HG03139 (cell line): ENCODE data around the gene CASK.

Experiments used
- ATAC-seq: cut with Tn5 transposase; IDR thresholded peaks from one replicate; pipeline ENCODE4 v1.9.1; 2021; ENCODE audit not compliant: unreplicated experiment

The CASK gene

DNA sequence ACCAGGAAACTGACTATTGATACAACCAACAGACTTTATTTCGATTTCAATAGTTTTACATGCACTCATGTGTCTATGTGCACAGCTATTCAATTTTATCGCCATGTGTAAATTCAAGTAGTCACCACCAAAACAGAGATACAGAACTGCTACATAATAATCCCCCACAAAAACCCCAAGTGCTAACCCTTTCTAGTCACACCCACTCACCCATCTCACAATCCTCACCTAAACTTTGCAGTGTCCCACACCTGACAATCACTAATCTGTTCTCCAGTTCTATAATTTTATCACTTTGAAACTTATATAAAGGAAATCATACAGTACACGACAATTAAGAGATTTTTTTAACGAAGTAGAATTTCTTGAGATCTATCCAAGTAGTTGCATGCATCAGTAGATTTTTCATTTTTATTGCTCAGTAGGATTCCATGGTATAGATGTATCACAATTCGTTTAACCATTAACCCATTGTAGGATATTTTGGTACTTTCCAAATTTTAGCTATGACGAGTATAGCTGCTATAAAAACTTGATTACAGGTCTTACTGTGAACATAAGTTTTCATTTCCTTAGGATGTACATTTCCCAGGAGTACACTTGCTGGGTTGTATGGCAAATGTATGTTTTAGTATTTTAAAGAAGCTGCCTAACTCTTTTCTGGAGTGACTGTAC lies 85.9 kb downstream of the CASK start:
- ATAC-seq, result no peak

DNA sequence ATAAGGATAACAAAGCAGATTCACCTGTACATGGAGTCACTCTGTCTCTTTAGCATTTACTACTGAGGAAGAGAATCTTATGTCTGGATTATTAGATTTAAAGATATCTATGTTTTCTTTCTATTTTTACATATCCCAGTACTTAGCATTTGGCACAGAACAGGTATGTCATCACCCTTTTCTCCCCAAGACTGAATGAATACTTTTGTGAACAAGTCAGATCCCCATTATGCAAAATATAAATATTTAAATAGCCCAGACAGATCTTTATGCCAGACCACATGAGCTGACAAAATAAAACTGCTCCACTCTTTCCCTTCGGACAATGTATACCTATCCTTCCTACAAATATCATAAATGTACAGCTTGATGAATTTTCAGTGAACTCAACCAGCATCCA lies 94.5 kb downstream of the CASK start:
- ATAC-seq, result no peak

DNA sequence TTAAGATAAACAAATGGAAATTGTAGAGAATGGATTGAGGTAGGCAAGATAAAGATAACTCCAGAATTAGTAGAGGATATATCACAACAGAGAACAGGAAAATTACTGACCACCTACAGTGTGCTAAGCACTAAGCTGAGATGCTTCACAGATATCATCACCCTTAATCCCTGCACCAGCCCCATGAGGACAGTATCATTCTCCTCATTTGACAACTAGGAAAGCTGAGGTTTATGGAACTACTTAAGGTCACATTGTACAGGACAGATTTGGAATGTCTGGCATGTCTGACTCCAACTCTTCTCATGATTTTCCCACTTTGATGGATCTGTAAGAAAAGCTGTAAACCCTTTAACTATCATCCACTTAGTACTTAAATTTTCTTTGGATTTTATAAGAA lies 95.5 kb downstream of the CASK start:
- ATAC-seq, result no peak

DNA sequence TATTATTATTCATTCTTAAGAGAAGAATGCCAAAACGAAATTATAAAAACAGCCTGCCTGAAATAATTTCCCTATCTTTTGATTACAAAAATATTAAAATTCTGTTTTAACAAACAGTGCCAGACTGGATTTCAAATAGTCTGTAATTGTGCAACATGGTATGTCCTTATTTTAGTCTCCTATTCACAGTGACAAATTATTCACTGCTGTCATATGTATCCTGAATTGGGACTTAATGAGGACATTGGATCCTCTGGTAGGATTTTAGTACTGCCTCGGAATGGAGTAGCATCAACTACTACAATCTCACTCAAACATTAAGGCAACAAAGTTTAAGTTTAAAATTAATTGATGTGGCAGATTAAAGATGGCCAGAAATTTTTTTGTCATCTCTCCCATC lies 97.6 kb downstream of the CASK start:
- ATAC-seq, result no peak

DNA sequence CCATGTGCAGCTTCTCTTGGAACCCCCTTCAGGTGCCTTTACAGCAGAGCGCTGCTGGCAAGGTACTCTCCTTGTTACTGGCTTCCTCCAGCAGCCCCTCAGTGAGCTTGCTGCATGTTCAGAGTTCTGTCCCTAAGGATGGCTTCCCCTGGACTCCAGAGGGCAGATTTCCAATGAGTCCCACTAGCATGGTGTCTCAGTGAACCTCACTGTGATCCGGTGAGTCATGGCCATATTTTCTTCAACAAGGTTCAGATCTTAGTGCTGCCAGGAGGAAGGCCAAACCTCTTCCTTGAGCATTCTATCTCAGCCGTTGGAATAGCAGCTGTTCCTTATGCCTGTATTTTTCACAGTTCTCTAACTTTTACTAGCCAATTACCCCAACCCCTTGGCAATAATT lies 98.8 kb downstream of the CASK start:
- no peak for ATAC-seq

DNA sequence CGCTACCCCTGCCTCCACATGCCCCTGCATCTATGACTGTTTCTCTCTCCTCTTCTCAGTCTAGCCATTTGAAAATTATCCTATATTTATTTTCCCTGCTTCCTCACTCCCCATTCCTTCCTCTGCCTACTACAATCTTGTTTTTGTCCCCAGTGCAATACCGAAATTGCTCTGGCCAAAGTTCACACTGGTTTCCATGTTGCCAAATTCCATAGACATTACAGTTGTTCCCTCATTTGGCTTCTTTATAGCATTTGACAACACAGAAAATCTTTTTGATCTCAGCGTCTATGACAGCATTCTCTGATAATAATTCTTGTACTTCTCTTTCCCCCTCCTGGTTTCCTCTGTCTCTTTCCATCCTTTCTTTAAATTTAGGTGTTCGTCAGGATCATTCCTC lies 100.0 kb downstream of the CASK start:
- ATAC-seq, result no peak

DNA sequence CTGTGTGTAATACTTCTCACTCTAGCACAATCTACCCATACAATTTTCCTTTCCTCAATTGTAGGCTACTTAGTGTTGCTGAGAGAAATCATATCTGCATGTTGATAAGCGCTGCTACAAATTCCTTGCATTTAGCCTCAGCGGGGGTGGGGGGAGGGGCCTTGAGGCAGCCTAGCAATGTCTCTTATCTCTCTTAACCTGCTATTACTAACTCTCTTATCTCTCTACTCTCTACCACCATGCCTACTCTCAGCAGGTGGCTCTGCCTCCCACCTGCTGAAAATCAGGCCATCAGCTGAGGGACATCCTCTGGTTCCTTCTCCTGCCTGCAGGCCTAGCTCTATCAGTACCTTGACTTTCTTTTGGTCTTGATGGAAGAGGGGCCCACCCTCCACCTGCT lies 100.5 kb downstream of the CASK start:
- no peak for ATAC-seq

DNA sequence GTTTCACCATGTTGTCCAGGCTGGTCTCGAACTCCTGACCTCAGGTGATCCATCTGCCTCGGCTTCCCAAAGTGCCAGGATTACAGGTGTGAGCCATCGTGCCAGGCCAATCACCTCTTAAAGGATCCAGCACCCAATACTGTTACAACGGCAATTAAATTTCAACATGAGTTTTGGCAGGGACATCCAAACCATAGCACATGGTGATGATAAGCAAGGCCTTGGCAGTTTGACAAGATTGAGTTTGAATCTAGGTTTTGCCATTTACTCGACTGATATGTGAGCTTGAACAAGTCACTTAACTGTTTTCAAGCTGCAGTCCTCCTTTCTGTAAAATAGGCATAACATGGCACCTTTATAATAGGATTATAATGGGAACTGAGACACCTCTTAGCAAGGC lies 115.3 kb downstream of the CASK start:
- no peak for ATAC-seq

DNA sequence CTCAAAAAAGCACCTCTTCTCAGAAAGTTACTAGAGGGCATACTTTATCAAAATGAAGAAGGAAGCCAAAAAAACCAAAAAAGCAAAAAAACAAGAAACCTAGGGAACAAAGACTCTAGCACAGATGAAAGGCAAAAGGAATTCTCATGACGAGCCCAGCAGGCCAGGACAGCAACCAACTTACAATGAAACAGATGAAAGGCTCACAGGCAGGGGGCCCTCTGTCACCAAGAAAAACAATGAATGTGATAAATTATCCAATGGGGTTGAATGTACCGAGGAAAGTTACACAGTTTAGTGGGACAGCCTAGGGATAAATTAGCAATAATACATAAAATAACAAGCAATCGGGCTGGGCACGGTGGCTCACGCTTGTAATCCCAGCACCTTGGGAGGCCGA lies 120.4 kb downstream of the CASK start:
- no peak for ATAC-seq

DNA sequence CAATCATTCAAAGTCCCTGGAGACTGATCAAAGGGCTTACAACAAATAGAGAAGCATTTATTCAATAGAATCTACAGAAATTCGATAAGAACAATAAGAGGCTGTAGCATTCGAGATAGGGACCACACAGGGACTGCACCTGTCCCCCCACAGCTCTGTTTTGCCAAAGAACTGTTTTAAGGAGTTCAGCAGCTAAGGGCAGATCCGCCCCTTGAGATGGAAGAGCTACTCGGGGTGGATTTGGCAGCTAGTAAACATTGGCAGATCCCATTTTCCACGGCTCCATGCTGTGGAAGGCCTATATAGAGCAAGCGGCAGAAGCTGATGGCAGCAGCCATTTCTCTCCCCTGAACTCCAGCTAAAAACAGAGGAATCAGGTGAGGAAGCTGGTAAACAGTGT lies 123.7 kb downstream of the CASK start:
- ATAC-seq, result no peak

DNA sequence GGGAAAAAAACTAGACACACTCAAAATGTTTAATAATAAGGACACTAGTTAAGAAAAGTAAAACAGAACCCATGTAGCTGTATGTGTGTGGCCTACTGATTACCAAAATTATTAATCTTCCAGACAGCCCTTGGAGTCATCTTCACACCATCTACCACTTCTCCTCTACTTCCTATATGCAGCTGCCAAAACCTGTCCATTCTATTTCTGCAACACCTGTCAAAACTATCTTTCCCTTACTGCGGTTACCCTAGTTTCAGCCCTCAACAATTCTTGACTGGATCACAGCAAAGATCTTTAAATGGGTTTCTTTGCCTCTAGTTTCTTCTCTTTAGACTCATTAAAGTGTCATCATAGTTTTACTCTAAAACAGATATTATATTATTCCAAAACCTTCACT lies 126.8 kb downstream of the CASK start:
- ATAC-seq, result no peak

DNA sequence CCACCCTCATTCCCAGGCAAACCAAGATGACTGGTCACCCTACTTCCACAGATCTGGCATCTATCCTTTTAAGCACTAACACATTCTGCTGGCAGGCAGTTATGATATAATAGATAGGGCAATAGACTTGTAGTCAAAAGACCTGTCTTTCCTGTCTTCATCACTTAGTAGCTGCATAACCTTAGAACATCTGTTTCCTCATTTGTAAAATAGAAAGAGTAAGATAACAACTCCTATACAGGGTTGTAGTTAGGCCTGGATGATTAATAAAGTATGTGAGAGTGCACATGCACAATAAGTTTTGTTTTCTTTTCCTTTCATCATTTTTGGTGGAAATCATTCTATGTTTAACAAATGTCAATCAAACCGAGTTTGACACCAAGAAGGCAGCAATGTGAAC lies 127.3 kb downstream of the CASK start:
- no peak for ATAC-seq

DNA sequence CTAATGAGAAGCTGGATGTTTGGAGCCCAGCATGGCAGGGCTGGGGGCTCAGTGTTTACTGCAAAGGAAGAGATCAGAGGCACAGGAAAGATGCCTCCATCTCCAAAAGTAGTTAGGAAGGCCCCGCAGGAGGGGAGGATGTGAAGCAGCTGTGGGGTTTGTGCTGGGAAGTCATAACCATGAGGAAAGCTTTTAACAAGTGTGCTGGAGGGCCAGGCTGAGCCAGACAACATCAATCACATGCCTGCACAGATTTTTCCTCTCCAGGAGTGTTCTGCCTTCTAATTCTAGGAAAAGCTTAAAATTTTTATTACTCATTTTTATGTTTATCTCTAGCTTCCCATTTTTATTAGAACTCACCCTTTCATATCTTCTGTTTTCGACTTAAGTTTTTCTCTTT lies 134.0 kb downstream of the CASK start:
- ATAC-seq, result no peak

DNA sequence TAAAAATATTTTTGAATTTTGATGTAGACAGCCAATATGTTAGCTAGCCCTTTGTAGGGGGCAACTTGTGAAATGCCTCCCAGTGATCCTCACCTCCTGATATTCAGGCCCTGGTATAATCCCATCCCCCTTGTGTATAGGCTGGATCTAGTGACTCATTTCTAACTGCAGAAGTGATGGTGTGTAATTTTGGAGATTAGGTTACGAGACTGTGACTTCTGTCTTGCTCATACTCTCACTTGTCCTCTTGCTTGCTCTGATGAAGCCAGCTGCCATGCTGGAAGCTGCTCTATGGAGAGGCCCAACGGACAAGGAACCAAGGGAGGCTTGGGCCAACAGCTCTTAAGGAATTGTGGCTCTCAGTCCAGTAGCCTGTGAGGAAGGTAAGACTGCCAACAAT lies 137.7 kb downstream of the CASK start:
- no peak for ATAC-seq

DNA sequence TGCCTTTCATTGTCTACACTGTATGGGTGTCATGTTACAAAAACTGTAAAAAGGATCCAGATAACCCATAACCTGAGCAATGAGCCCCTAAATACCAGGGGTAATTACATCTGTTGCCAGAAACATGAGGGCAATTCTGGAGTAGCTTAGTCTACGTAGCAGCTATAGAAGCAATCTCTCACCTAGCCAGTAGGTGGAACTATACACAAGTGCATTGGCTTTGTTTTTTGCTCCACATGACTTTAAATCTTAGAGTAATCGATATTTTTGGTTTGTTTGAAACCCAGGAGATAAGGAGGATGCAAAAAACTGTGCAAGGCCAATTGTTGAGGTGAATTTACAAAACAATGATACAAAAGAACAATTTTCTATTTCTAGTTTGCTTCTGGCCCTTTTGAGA lies 141.9 kb downstream of the CASK start:
- no peak for ATAC-seq

DNA sequence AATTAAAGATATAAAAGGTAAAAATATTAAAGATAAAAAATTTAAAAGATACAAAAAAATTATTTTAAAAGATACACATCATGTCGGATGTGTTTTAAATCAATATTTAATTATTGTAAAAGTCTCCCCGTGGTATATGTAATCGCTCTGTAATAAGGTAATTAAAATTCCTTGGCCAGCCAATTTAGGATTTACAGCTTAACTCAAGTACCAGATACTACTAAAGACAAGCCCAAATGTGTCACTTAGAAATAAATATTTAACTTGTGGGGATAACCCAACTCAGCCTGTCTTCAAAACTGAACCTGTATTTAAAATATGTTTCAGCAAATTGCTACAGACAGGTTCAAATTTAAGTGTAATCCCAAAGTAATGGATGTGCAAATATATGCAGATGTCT lies 143.4 kb downstream of the CASK start:
- no peak for ATAC-seq

DNA sequence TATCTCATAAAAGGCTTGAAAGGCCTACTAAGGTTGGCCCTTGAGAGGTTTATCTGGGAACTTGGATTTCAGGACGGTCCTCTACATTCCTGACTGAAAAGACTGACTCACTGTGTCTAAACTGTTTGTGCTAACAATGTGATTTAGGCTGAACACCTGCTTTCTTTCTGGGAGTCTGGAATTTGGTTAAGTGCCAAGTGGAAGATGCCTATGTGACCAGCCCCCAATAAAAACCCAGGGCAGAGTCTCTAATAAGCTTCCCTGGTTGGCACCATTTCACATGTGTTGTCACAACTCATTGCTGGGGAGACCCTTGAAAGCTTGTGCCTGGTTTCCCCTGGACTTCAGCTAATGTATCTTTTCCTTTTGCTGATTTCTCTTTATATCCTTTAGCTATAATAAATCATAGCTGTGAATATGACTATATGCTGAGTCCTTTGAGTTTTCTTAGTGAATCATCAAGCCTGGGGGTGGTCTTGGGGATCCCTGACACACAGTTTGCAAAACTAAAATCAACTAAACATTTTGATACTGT lies 144.3 kb downstream of the CASK start:
- no peak for ATAC-seq

DNA sequence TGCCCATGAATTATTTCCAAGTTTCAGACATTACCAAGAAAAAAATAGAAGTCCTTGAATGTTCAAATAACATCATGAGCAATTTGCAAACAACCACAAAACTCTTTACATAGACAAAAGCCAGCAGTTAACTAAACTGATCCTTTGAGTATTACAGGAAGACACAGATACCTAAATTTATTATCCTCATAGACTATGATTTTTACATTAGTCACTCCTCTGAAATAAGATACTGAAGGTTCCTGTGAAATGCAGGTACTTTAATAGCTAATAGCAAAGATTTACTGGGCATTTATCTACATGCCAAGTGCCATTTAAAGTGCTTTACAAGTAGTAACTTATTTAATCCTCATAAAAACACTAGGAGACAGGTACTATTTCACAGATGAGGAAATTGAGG lies 161.7 kb downstream of the CASK start:
- no peak for ATAC-seq

DNA sequence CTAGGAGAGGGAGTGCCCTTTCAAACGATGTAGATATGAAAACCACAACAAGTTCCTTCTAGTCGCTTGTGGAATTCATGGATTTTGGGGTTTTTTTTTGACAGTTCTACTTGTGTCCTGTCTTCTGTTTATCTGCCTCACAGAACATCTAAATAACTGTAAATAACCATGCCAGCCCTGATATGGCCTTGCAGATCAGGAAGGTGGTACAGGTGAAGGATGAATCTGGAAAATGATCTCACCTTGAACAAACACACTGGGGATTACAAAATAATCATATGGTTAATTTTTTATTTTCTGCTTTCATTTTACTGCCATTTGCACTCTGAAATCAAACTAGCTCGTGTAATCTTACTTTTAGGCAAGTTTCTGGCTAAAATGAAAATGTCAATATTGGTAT lies 162.2 kb downstream of the CASK start:
- no peak for ATAC-seq

DNA sequence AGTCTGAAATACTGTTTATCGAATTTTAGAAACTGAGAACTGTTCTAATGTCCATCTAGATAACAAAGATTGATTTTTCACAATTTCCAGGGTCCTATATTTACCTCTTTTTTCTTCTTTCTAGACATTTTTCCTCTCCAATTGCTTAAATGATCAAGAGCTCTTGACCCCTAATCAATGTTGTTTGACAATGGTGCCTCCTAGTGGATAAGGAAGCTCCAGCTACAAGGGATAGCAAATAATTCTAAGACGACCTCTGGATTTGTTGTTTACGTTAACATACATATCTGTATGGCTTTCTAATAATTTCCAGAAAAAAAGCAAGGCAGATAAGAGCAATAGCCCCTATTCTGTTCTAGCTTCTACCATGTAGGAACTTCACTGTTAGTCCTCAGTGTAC lies 163.5 kb downstream of the CASK start:
- ATAC-seq, result no peak

DNA sequence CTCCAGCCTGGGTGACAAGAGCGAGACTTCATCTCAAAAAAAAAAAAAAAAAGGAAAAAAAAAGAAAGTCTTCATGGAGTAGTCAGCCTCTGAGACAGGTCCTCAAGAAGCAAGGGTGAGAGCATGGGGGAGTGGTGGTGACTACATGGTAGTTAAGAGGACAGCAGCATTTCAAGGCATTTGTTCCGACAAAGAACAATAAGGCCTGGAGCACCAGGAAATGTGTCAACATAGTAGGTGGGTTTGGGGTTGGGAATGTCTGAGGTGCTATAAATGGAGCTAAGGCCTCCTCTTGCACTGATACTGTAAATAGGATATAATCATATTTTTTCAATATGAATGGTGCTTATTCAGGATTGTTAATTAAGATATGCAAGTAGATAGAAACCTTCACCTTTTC lies 165.0 kb downstream of the CASK start:
- ATAC-seq, result no peak

DNA sequence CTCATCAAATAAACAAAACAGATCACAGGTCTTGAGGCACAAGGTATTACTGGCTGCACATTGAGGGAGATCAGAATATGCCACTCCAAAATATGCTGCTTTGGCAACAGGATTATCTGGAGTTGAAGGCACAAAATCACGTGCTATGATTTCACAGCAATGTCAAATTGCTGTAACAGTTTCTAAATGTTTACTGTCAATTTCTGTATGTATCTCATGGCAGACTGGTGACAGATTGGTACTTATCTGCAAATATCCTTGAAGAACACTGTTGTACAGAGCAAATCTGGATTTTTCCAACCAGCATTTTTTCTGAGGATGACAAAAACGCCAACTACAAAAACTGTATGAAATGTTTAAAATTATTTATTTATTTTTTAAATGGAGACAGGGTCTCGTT lies 172.6 kb downstream of the CASK start:
- no peak for ATAC-seq

DNA sequence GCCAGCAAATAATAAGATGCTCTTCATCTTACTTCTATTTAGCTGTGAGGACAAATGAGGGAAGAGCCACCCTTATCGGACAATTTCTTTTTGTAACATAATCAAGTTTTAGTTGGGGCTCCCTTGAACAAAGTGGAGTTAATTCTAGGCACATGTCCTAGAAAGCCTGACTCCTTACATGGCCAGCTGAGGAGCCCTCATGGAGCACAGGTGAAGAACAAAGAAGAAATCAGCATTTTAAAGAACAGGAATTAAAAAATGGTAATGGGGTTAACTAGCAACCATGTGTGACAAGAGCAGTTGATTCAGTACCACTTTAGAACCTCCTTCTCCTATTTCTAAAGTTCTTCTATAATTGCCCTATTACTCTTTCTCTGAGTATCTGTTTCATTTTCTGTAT lies 183.5 kb downstream of the CASK start:
- ATAC-seq, result no peak
